Stomach smooth muscle (tissue), 2 donors: ENCODE measurements around the gene IRX2.

Source experiments
- H3K27ac ChIP-seq: one replicate; pipeline ENCODE4 v1.7.0; 2013; ENCODE audit warnings: mild to moderate bottlenecking, low read length, inconsistent platforms
- H3K27me3 ChIP-seq, 2 donors: one replicate each; pipeline ENCODE4 v1.7.0; 2013; ENCODE audit warnings: low read length in 2 of 2; ENCODE audit not compliant: insufficient read depth in 2 of 2, control insufficient read depth in 1 of 2
- H3K36me3 ChIP-seq, 2 donors: one replicate each; pipeline ENCODE4 v1.7.0; 2013; ENCODE audit warnings: low read length in 2 of 2; ENCODE audit not compliant: control insufficient read depth in 2 of 2, insufficient read depth in 2 of 2
- H3K4me1 ChIP-seq: one replicate; pipeline ENCODE4 v1.7.0; 2013; ENCODE audit warnings: low read length; ENCODE audit not compliant: control insufficient read depth, insufficient read depth
- H3K4me3 ChIP-seq, 2 donors: one replicate each; pipeline ENCODE4 v1.7.0; 2013; ENCODE audit warnings: low read length in 2 of 2
- H3K9ac ChIP-seq, 2 donors: one replicate each; pipeline ENCODE4 v1.7.0; 2013; ENCODE audit warnings: low read length in 2 of 2, mild to moderate bottlenecking in 1 of 2
- H3K9me3 ChIP-seq, 2 donors: one replicate each; pipeline ENCODE4 v1.7.0; 2013; ENCODE audit warnings: low read length in 2 of 2; ENCODE audit not compliant: control insufficient read depth in 2 of 2
- donor health status: healthy.
- donor health status: Pancreatic carcinoma.

Gene IRX2

DNA sequence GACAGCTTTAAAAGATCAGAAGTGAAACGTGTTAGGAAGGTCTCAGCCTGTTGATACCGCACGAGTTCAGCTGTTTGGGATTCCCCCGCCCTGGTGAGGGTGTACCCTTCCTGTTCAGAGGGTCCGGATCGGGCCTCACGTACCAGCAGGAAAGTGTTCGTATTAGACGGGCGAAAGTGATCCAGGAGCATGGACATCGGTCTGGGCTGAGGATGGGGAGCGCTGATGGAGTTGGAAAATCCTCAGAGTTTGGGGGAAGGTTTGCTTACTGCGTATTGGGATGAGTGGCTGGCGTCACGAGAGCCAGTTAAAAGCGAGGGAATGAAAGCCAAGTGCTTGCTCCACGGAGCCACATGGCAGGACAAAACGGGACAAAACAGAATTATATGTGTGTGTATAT is 47.4 kb downstream of the IRX2 start:
- Histone ChIP-seq H3K27ac (no peak overlapping the region), H3K27me3 (peaks cover 0 to 7% of the 10 kb centered on the region in 2 donors), H3K9ac (no peak overlapping the region), H3K4me3 (no peak overlapping the region), H3K36me3 (no peaks in the 10 kb centered on the region), H3K9me3 (no peaks in the 10 kb centered on the region), H3K4me1 (no peaks in the 10 kb centered on the region)

DNA sequence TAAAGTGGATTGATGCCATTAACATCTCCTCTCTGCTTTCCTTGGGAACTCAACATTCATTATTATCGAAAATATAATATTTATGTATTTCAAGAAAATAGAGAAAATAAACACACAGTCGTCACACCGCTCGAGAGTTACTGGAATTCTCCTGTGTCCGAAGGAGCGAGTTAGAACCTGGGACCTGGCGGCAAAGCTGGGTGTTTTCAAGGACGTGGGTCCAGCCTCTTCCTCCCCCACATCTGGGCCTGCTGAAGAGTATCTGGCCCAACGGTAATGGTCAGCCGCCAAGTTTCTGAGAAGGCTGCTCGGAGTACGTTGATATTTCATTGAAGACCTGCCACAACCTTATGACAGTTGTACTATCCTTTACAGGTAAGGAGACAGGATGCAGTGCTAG is 47.9 kb downstream of the IRX2 start:
- Histone ChIP-seq H3K4me3 (no peak overlapping the region), H3K27ac (no peak overlapping the region), H3K9ac (no peak overlapping the region), H3K36me3 (no peaks in the 10 kb centered on the region), H3K9me3 (no peaks in the 10 kb centered on the region), H3K4me1 (no peaks in the 10 kb centered on the region), H3K27me3 (peaks cover 0 to 7% of the 10 kb centered on the region in 2 donors)

DNA sequence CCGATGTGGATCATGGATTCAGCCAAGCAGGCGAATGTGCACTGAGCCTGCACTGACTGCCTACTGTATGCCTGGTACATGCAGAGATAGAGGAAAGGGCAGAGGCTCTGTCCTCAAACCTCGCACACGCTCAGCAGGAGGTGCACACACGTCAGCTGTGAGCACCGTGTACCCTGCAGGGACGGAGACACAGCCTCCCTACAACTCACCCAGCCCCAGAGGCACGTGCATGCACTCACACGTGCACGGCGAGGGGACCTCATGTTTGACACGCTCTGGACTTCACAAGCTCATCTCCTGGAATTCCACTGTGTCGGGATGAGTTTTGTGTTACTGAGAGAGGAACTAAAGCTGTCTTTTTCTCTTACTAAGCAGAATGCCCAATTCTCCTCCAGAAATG is 48.4 kb downstream of the IRX2 start:
- H3K27ac ChIP-seq, result no peak overlapping the region
- H3K36me3 ChIP-seq, result no peaks in the 10 kb centered on the region
- no peak overlapping the region for H3K9ac ChIP-seq
- H3K4me1 ChIP-seq, result no peaks in the 10 kb centered on the region
- H3K9me3 ChIP-seq, result no peaks in the 10 kb centered on the region
- H3K27me3 ChIP-seq, result peaks cover 0 to 7% of the 10 kb centered on the region in 2 donors
- H3K4me3 ChIP-seq, result no peak overlapping the region

DNA sequence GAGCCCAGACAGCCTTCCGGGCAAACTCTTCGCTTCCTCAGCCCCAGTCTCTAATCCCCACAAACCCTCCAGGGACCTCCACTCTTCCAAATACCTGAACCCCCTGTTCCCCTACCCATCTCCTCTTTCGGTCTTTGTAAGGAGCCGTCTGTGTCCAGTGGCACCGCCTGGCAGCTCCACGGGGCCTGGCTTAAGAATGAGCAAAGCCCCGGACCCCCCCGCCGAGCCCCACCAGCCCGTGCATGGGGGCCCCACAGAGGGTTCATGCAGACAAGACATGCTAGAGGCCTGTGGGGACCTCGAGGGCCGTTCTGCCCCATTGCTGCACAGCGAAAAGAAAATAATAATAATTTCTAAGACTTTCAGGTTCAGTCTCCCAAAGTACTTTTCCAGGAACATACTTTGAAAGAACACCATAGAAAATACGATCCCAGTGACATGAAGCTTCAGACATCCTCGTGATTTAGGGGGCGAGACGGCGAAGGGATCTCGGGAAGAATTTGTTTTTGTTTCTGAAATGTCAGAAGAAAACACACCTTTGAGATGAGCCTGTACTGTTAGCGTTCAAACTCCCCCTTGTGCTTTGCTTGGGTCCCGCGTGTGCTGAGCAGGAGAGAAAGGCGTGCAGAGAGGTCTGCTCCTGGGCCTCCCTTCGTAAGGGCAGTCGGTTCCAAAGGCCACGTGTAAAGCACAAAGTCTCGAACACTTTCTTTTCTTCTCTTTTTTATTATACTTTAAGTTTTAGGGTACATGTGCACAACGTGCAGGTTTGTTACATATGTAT is 49.2 kb downstream of the IRX2 start:
- Histone ChIP-seq H3K27me3 (peaks cover 0 to 7% of the 10 kb centered on the region in 2 donors), H3K4me1 (no peaks in the 10 kb centered on the region), H3K36me3 (no peaks in the 10 kb centered on the region), H3K27ac (no peak overlapping the region), H3K4me3 (no peak overlapping the region), H3K9ac (no peak overlapping the region), H3K9me3 (no peaks in the 10 kb centered on the region)

DNA sequence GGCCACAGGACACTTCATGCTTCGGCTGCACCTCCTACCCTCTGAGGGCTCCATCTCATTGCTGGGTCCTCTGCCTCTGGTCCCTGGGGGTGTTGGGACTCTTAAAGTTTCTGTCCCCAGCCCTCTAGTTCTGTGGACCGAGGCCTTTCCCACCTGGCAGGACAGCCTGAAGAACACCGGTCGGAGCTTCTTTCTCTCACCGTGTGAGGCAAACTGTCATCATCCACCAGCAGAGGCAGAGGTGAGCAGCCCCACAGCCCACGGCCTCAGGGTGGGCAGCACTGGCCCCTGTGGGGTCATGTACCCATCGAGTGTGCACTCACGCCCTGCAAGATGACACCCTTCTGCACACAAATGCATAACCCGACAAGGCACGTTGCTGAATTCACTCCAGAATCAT is 49.9 kb downstream of the IRX2 start:
- H3K4me3 ChIP-seq, result no peak overlapping the region
- H3K4me1 ChIP-seq, result no peaks in the 10 kb centered on the region
- H3K9me3 ChIP-seq, result no peaks in the 10 kb centered on the region
- no peaks in the 10 kb centered on the region for H3K36me3 ChIP-seq
- H3K27ac ChIP-seq, result no peak overlapping the region
- H3K9ac ChIP-seq, result no peak overlapping the region
- H3K27me3 ChIP-seq, result peaks cover 0 to 7% of the 10 kb centered on the region in 2 donors

DNA sequence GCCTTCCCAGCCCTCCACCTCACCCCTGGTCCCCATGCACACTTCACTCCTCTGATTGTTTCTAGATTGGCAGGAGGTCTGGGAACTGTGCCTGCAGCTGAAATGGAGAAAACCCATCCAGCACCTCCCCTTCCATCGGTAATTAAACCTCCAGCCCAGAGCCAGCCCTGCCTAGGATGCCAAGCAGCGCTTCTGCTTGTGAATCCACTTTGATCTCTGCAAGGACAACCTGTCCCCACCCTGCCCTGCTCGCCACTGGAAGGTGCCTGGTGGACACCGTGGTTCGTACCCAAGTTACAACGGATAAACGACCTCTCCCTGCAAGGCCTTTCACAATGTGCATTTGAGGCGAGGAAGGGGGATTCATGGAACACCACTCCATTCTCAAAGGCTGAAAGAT is 50.6 kb downstream of the IRX2 start:
- Histone ChIP-seq H3K4me3 (no peak overlapping the region), H3K27ac (no peak overlapping the region), H3K9ac (no peak overlapping the region), H3K36me3 (no peaks in the 10 kb centered on the region), H3K27me3 (peaks cover 0 to 7% of the 10 kb centered on the region in 2 donors), H3K4me1 (no peaks in the 10 kb centered on the region), H3K9me3 (no peaks in the 10 kb centered on the region)

DNA sequence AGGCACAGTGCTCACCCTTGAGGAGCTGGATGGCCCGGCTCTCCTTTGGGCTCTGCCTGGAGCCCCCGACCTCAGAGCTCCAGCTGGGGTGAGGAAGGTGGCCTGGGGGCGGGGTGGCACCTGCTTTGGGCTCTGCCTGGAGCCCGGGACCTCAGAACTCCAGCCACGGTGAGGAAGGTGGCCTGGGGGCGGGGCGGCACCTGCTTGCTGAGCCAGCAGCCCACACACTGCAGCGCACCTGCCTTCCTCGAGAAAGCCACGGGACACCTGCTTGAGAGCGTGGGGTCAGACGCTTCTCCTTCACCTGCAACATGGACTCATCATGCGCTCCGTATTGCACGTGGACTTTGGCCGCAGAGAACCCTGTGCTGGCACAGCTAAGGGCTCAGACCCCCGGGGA is 51.8 kb downstream of the IRX2 start:
- Histone ChIP-seq H3K9me3 (peaks cover 0 to 3% of the 10 kb centered on the region in 2 donors), H3K36me3 (no peaks in the 10 kb centered on the region), H3K9ac (no peak overlapping the region), H3K4me3 (no peak overlapping the region), H3K27me3 (peaks cover 0 to 7% of the 10 kb centered on the region in 2 donors), H3K4me1 (no peaks in the 10 kb centered on the region), H3K27ac (no peak overlapping the region)

DNA sequence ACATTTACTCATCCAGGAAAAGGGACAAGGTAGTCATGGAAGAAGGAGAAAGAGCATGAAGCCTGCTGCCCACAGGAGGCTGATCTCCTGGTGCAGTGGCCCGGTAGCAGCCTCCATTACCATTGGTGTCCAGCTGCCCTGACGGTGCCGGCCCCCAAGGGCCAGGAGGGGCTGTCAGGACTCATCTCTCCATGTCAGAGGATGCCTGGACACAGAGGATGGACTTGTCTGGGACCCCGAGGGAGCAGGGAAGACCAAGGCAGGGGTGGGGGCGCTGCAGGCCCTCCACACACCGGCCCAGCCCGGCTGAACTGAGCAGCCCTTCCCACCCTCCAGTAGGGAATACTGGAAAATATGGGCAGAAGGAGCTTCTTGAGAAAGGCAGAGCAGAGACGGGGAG is 52.2 kb downstream of the IRX2 start:
- H3K4me3 ChIP-seq, result no peak overlapping the region
- H3K4me1 ChIP-seq, result no peaks in the 10 kb centered on the region
- peaks cover 0 to 3% of the 10 kb centered on the region in 2 donors for H3K9me3 ChIP-seq
- no peak overlapping the region for H3K9ac ChIP-seq
- H3K27ac ChIP-seq, result no peak overlapping the region
- no peaks in the 10 kb centered on the region for H3K36me3 ChIP-seq
- H3K27me3 ChIP-seq, result peaks cover 0 to 7% of the 10 kb centered on the region in 2 donors

DNA sequence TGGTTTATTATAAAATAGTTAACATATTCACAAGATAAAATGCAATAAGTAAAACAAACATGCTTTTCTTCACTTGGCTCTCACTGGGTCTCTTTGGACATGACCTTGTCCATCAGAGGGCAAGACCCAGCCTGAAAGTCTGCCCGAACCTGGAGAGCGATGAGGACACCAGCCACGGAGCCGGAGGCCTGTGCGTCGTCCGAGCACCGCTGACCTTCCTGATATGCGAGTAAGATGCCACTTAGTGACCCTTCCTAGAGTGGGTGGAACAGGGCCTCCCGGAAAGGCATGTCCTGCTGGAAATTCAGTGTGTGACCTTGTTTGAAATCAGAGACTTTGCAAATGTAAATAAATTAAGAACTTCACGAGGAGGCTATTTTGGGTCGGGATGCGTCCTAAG is 52.9 kb downstream of the IRX2 start:
- Histone ChIP-seq H3K9ac (no peak overlapping the region), H3K36me3 (no peaks in the 10 kb centered on the region), H3K27me3 (peaks cover 0 to 7% of the 10 kb centered on the region in 2 donors), H3K4me3 (no peak overlapping the region), H3K4me1 (no peaks in the 10 kb centered on the region), H3K9me3 (peaks cover 0 to 3% of the 10 kb centered on the region in 2 donors), H3K27ac (no peak overlapping the region)

DNA sequence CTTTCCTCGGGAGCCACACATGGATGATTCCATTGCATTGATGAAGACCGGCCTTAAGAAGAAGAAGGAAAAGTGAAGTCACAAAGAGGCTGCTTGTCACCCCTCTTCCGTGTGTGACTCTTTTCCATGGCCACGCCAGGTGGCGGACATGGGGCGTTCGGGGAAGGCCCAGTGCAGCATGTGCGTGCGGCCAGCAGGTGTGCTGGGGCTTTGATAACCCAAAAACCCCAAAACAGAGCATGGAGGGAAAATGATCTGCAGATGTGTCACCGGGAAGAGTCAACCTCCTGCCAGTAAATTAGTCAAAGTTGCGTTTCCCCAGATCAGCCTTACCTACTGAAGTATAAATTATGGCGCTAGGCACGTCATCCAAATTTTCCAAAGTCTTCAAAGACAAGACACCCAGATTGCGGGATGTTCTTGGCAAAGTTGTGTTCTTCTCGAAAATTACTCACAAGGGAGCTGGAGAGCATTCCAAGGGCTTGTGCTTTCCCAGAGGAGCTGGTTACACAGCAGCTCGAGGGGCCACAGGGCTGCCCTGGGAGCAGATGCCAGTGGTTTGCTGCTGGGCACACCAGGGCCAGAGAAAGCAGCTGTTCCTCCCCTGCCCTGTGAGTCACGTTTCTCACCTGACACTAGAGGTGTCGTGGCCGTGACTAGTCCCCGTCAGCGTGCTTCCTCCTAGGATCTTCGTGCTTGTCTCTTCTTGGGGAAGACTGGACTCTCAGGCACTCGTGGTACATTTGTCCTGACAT is 53.9 kb downstream of the IRX2 start:
- peaks cover 0 to 4% of the 10 kb centered on the region in 2 donors for H3K27me3 ChIP-seq
- no peak overlapping the region for H3K4me3 ChIP-seq
- no peak overlapping the region for H3K9ac ChIP-seq
- peaks cover 0 to 3% of the 10 kb centered on the region in 2 donors for H3K9me3 ChIP-seq
- H3K27ac ChIP-seq, result no peak overlapping the region
- H3K4me1 ChIP-seq, result no peaks in the 10 kb centered on the region
- H3K36me3 ChIP-seq, result no peaks in the 10 kb centered on the region

DNA sequence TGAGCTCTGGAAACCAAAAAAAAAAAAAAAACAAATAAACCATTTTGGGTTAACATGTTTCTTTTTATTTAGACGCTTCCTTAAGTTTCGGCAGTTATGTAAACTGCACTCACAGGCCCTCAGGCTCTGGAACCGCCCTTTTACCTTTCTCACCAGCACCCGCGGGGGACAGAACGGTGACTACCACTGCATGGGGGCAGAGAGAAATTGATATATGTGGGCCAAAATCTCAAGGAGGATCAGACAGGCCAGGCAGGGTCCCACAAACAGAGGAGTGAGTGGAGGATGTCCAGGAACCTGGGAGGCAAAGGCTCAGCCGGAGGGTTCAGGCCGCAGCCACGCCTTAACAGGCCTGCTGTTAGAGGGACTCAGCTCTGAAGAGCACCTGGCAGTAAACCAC is 54.4 kb downstream of the IRX2 start:
- Histone ChIP-seq H3K4me3 (no peak overlapping the region), H3K36me3 (no peaks in the 10 kb centered on the region), H3K27me3 (peaks cover 0 to 4% of the 10 kb centered on the region in 2 donors), H3K27ac (no peak overlapping the region), H3K9me3 (peaks cover 3% of the 10 kb centered on the region in 2 donors), H3K4me1 (no peaks in the 10 kb centered on the region), H3K9ac (no peak overlapping the region)
